Ascending aorta (tissue), 2 donors: ENCODE data around the gene HOXD8. TPM values are rescaled to one million over a fixed set of nuclear protein-coding genes. Genes with fewer than 3 reads are reported as not detected.
A peak's percentile ranks its signal among the peaks of the same experiment; 100 is the strongest.

Source experiments
- DNase-seq, 2 donors: peaks; one replicate each; pipeline ENCODE4 v3.0.0-alpha.2; 2019; ENCODE audit warnings: low spot score in 2 of 2
- H3K27ac ChIP-seq, 2 donors: fragments of 200-600 bp; sonication (generic); one replicate each; pipeline ENCODE4 v1.5.1; 2016 to 2017; ENCODE audit warnings: mild to moderate bottlenecking in 1 of 2
- H3K27me3 ChIP-seq: fragments of 200-600 bp; sonication (generic); one replicate; pipeline ENCODE4 v1.5.1; 2017
- H3K36me3 ChIP-seq, 2 donors: fragments of 200-600 bp; sonication (generic); one replicate each; pipeline ENCODE4 v1.5.1; 2016
- H3K4me1 ChIP-seq, 2 donors: fragments of 200-600 bp; sonication (generic); one replicate each; pipeline ENCODE4 v1.5.1; 2016 to 2017; ENCODE audit warnings: mild to moderate bottlenecking in 1 of 2
- H3K4me3 ChIP-seq, 2 donors: fragments of 200-600 bp; sonication (generic); one replicate each; pipeline ENCODE4 v1.5.1; 2016 to 2017; ENCODE audit warnings: mild to moderate bottlenecking in 1 of 2
- H3K9me3 ChIP-seq, 2 donors: fragments of 200-600 bp; sonication (generic); one replicate each; pipeline ENCODE4 v1.5.1; 2016
- intact Hi-C: fragments of 100-400 bp; cut with DNase I; formaldehyde crosslinking; loops from one replicate; pipeline ENCODE4 v1.15.1; 2023
- total RNA-seq: library from RNA; depleted of rRNA; stranded (reverse); fragments of >200 nt; gene quantifications from one replicate; pipeline ENCODE4 v1.1.0, GENCODE V29; 2016
- TF ChIP-seq, protein P1 (sequence below), 3 experiments: fragments of 200-600 bp in 2 of 3; fragments of 450-650 bp in 1 of 3; sonication (generic) in 2 of 3; IDR thresholded peaks; one replicate each; pipeline ENCODE4 v1.5.1; 2016 to 2019; ENCODE audit warnings: antibody characterized with exemption in 3 of 3, mild to moderate bottlenecking in 1 of 3, moderate library complexity in 1 of 3

Gene HOXD8
- total RNA-seq, 1 donor from 2014 or later: 19.8 TPM

DNA sequence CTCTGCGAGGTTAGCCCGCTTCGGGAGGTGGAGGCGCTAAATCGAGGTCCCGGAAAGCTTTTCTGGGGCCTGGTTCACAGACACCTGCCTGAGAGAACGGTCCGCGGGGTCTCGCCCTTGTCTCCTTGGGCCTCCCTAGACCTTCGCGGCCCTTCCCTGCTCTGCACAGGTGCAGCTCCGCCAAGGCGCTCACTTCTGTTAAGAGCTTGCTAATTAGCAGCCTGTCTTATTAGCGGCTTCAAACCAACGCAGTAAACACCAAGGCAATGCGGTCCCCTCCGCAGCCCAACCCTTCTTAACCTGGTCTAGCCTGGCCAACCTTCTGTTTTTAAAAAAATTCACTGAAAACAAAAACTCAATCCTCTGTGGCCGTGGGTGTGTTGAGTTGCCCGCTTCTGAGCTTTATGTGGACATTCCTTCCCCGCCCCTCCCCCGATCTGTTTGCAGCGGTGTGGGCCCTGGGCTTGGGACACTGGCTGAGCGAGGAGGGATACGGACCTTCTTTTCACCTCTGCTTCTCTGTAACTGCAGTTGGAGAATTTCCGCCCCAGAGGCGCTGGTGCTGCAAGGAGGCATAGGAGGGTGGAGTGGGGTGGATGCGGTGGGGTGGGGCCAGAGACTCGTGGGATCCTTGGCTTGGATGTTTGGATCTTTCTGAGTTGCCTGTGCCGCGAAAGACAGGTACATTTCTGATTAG, 18.4 kb downstream of the HOXD8 start:
- no peaks in the 10 kb centered on the region for H3K27me3 ChIP-seq
- H3K27ac ChIP-seq: no peak overlapping the region
- no peaks in the 10 kb centered on the region for H3K4me1 ChIP-seq
- intact Hi-C loops: no loop called here
- no peak overlapping the region for H3K4me3 ChIP-seq
- peaks cover 5 to 9% of the 10 kb centered on the region in 2 donors for H3K36me3 ChIP-seq
- no peaks in the 10 kb centered on the region for H3K9me3 ChIP-seq
- TF ChIP-seq, protein P1, sequence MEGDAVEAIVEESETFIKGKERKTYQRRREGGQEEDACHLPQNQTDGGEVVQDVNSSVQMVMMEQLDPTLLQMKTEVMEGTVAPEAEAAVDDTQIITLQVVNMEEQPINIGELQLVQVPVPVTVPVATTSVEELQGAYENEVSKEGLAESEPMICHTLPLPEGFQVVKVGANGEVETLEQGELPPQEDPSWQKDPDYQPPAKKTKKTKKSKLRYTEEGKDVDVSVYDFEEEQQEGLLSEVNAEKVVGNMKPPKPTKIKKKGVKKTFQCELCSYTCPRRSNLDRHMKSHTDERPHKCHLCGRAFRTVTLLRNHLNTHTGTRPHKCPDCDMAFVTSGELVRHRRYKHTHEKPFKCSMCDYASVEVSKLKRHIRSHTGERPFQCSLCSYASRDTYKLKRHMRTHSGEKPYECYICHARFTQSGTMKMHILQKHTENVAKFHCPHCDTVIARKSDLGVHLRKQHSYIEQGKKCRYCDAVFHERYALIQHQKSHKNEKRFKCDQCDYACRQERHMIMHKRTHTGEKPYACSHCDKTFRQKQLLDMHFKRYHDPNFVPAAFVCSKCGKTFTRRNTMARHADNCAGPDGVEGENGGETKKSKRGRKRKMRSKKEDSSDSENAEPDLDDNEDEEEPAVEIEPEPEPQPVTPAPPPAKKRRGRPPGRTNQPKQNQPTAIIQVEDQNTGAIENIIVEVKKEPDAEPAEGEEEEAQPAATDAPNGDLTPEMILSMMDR (IDR thresholded peaks at IDR 0.05): no peak
- peak in 1 of 2 donors; percentile 51 for DNase-seq

DNA sequence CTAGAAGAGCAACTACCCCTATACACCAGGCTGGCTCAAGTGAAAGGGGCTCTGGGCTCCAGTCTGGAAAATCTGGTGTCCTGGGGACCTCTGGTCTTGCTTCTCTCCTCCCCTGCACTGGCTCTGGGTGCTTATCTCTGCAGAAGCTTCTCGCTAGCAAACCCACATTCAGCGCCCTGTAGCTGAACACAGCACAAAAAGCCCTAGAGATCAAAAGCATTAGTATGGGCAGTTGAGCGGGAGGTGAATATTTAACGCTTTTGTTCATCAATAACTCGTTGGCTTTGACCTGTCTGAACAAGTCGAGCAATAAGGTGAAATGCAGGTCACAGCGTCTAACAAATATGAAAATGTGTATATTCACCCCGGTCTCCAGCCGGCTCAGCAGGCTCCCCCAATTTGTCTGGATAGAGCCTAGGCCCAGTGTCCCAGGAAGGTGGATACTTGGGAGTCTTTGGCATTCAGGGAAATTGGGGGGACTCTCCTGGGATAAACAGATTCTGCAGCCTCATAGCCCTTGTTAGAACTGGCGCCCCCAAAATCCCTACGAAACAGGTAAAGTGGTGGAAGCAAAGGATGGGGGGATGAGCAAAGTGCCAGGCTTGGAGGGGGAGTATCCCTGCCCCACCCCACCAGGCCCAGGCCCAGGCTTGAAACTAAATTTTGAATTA, 19.4 kb downstream of the HOXD8 start:
- no peak for DNase-seq
- TF ChIP-seq, protein P1 (IDR thresholded peaks at IDR 0.05): no peak
- Histone ChIP-seq H3K27ac (no peak overlapping the region), H3K4me1 (no peaks in the 10 kb centered on the region), H3K4me3 (no peak overlapping the region), H3K9me3 (no peaks in the 10 kb centered on the region), H3K36me3 (peaks cover 6 to 18% of the 10 kb centered on the region in 2 donors), H3K27me3 (no peaks in the 10 kb centered on the region)
- intact Hi-C loops: no loop called here

DNA sequence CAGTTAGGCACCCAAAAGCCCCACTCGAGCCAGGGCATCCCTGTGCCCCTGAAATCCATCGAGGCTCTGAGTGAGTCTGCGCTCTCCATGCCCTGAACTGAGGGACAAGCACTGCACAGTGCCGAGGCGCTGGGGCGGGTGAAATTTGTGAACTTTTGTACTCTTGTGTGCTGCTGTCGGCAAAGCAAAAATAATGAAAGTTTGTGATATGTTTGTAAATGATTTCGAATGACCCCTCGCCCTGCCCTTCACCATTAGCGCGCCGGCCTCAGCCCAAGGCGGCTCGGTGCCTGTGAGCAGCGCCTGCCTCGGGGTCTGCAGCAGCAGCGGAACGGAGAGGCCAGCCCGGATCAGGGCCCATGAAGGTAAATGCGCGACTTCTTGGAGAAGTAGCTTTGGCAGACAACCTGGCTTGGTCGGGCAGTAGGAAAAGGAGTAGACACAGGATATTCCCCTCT, 20.0 kb downstream of the HOXD8 start:
- H3K27ac ChIP-seq: no peak overlapping the region
- H3K36me3 ChIP-seq: peaks cover 6 to 18% of the 10 kb centered on the region in 2 donors
- H3K4me1 ChIP-seq: no peaks in the 10 kb centered on the region
- TF ChIP-seq, protein P1 (IDR thresholded peaks at IDR 0.05): no peak
- no peaks in the 10 kb centered on the region for H3K27me3 ChIP-seq
- intact Hi-C loops: no loop called here
- H3K4me3 ChIP-seq: no peak overlapping the region
- no peaks in the 10 kb centered on the region for H3K9me3 ChIP-seq
- DNase-seq: no peak

DNA sequence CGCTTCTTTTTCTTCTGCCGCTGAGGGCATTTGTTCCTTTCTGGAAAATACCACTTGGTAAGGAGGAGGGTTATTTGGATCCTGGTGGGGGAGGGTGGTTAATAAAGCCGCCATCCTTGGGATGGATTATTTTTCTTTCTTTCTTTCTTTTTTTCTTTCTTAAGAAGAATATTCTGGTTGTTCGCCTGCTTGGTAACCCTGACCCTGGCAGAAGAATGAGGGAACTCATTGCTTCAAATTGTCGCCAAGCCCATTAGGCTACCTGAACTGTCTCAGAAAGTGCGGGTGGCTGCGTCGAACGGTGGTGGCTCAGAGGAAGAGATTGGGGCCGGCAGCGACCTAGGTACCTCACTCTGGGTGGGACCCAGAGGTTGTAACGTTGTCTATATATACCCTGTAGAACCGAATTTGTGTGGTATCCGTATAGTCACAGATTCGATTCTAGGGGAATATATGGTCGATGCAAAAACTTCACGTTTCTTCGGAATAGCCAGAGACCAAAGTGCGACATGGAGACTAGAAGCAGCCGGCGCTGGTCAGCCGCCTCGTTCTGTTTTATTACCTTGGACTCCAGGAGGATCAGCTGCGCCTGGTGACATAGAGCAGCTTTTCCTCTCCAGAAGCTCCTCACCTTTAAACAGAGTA, 20.6 kb downstream of the HOXD8 start:
- no peaks in the 10 kb centered on the region for H3K4me1 ChIP-seq
- no peak overlapping the region for H3K27ac ChIP-seq
- intact Hi-C loops: no loop called here
- TF ChIP-seq, protein P1 (IDR thresholded peaks at IDR 0.05): no peak
- no peaks in the 10 kb centered on the region for H3K27me3 ChIP-seq
- H3K4me3 ChIP-seq: no peak overlapping the region
- no peaks in the 10 kb centered on the region for H3K9me3 ChIP-seq
- DNase-seq: no peak
- H3K36me3 ChIP-seq: peaks cover 6 to 14% of the 10 kb centered on the region in 2 donors

DNA sequence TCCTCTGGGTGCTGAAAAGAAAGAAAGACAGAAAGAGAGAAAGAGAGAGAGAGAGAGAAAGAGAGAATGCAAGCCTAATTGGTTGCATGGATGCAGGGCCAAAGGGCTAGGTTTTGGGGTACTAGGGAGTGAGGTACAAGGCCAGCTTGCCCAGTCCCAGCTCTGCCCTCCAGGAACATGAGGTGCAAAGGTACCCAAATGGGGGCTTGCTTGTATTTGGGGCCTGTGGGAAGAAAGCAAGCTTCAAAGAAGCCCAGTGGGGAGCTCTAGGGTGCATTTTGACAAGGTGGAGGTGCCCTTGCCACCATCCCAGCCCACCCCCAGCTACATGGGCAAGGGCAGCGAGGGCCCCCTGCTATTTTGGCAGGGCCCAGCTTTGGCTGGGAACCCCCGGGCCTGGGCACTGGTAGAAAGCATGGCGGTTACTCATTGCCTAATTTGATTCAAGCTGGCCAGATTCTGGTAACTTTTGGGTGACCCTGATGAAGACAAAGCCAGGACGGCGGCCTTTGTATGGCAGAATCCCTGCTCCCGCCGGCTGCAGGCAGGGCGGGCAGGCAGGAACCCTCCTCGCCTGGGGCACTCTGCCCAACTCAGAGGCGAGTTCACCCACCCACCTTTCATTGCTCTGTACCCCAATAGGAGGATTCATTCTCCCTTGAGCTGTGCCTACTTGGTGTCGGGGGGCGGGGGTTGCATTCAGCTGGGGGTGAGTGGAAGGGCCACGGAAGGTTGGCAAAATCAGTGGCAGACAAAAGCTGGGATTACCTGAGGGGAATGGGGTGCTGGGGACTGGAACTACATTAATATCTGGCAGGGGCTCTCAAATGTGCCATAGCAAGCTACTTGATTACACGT, 21.3 kb downstream of the HOXD8 start:
- no peak for DNase-seq
- no peak overlapping the region for H3K27ac ChIP-seq
- TF ChIP-seq, protein P1 (IDR thresholded peaks at IDR 0.05): no peak
- no peak overlapping the region for H3K4me3 ChIP-seq
- peaks cover 6 to 14% of the 10 kb centered on the region in 2 donors for H3K36me3 ChIP-seq
- intact Hi-C loops: no loop called here
- H3K9me3 ChIP-seq: no peaks in the 10 kb centered on the region
- no peaks in the 10 kb centered on the region for H3K27me3 ChIP-seq
- no peaks in the 10 kb centered on the region for H3K4me1 ChIP-seq
